H1 (cell line): ENCODE measurements around the gene SH3BGRL. TPM values are rescaled to one million over a fixed set of nuclear protein-coding genes. Genes with fewer than 3 reads are reported as not detected.

Experiments
- CTCF ChIA-PET: fragments of 300-600 bp; sonication (Branson Sonifier 250); formaldehyde crosslinking; loops from one replicate; lab custom pipeline; 2021; ENCODE audit not compliant: partially characterized antibody; lab: Charles Lee
- POLR2A ChIA-PET: fragments of 300-600 bp; sonication (Branson Sonifier 250); formaldehyde crosslinking; loops from one replicate; lab custom pipeline; 2021; ENCODE audit warnings: inconsistent platforms; ENCODE audit not compliant: partially characterized antibody; lab: Charles Lee
- DNase-seq, 2 experiments: peaks; one replicate each; pipeline versions ENCODE4 v3.0.0 to v3.0.0-alpha.2; 2010 to 2022; ENCODE audit warnings: low spot score in 2 of 2, low read depth in 1 of 2, mixed read lengths in 1 of 2
- FAIRE-seq: peaks from 2 replicates; lab custom pipeline; 2011; peaks lifted over from hg19 to GRCh38; lab: Jason Lieb, UNC
- H2AFZ ChIP-seq: 2 replicates; pipeline ENCODE4 v1.8.1; 2012; ENCODE audit warnings: low read length, inconsistent platforms
- H2AK5ac ChIP-seq: 2 replicates; pipeline ENCODE4 v1.6.1; 2013; ENCODE audit warnings: low read depth, low read length
- H2BK120ac ChIP-seq: replicated peaks from 2 replicates; pipeline ENCODE3; 2013; ENCODE audit warnings: low read depth, low read length, inconsistent platforms
- H2BK12ac ChIP-seq: 2 replicates; pipeline ENCODE4 v1.6.1; 2013; ENCODE audit warnings: low read depth, low read length
- H2BK15ac ChIP-seq: 2 replicates; pipeline ENCODE4 v1.6.1; 2013; ENCODE audit warnings: low read length
- H2BK20ac ChIP-seq: 2 replicates; pipeline ENCODE4 v1.6.1; 2013; ENCODE audit warnings: low read length
- H2BK5ac ChIP-seq: 2 replicates; pipeline ENCODE4 v1.6.1; 2013; ENCODE audit warnings: low read depth, low read length
- H3K14ac ChIP-seq: 2 replicates; pipeline ENCODE4 v1.6.1; 2013; ENCODE audit warnings: inconsistent platforms; ENCODE audit not compliant: insufficient read length
- H3K18ac ChIP-seq: 2 replicates; pipeline ENCODE4 v1.6.1; 2013; ENCODE audit warnings: low read length; ENCODE audit errors: extremely low read depth
- H3K23ac ChIP-seq: 2 replicates; pipeline ENCODE4 v1.6.1; 2013; ENCODE audit warnings: inconsistent platforms; ENCODE audit not compliant: insufficient read length
- H3K23me2 ChIP-seq: 2 replicates; pipeline ENCODE4 v1.6.1; 2013; ENCODE audit warnings: low read depth, low read length
- H3K27ac ChIP-seq: 2 replicates; pipeline ENCODE4 v1.6.1; 2011; ENCODE audit warnings: low read depth, low read length, inconsistent platforms
- H3K27me3 ChIP-seq, 4 experiments: replicated peaks in 1 of 4; 1 replicate in 1 of 4; 2 replicates in 3 of 4; pipeline versions ENCODE4 v1.6.1 to v1.8.1; 2011 to 2013; ENCODE audit warnings: low read length in 3 of 4, mild to moderate bottlenecking in 3 of 4, inconsistent platforms in 2 of 4, mixed read lengths in 2 of 4, moderate library complexity in 1 of 4; ENCODE audit not compliant: control insufficient read depth in 3 of 4, insufficient read depth in 3 of 4; ENCODE audit errors: extremely low read depth in 1 of 4
- H3K36me3 ChIP-seq, 4 experiments: 2 replicates each; pipeline versions ENCODE4 v1.6.1 to v1.8.1; 2011 to 2013; ENCODE audit warnings: mild to moderate bottlenecking in 4 of 4, low read length in 3 of 4, moderate library complexity in 2 of 4, control low read depth in 1 of 4, inconsistent platforms in 1 of 4; ENCODE audit not compliant: insufficient read depth in 4 of 4, control insufficient read depth in 2 of 4
- H3K4ac ChIP-seq: replicated peaks from 2 replicates; pipeline ENCODE3; 2013; ENCODE audit warnings: low read length, low read depth, mixed read lengths, inconsistent platforms; ENCODE audit not compliant: insufficient read length
- H3K4me1 ChIP-seq, 4 experiments: replicated peaks in 1 of 4; 1 replicate in 1 of 4; 2 replicates in 3 of 4; pipeline versions ENCODE4 v1.6.1 to v1.8.1; 2011 to 2013; ENCODE audit warnings: low read length in 3 of 4, inconsistent platforms in 2 of 4, mixed read lengths in 1 of 4; ENCODE audit not compliant: insufficient read depth in 4 of 4, control insufficient read depth in 3 of 4
- H3K4me2 ChIP-seq, 2 experiments: 2 replicates each; pipeline versions ENCODE4 v1.6.1 to v1.8.1; 2011 to 2013; ENCODE audit warnings: low read depth in 2 of 2, low read length in 2 of 2, control low read depth in 1 of 2, inconsistent platforms in 1 of 2, mild to moderate bottlenecking in 1 of 2; ENCODE audit not compliant: insufficient read depth in 1 of 2
- H3K4me3 ChIP-seq, 4 experiments: fragments of 200-600, 300-600 bp in 1 of 4; sonication (generic), shearing (Covaris generic), sonication (Bioruptor Twin) in 1 of 4; 2 replicates each; pipeline versions ENCODE4 v1.5.1 to v1.8.1; 2011 to 2016; ENCODE audit warnings: low read length in 4 of 4, low read depth in 3 of 4, control low read depth in 2 of 4, inconsistent platforms in 2 of 4, mild to moderate bottlenecking in 2 of 4, mixed read lengths in 1 of 4, moderate library complexity in 1 of 4; ENCODE audit not compliant: insufficient read depth in 2 of 4; ENCODE audit errors: extremely low read depth in 1 of 4
- H3K56ac ChIP-seq: replicated peaks from 2 replicates; pipeline ENCODE3; 2013; ENCODE audit warnings: low read depth, mild to moderate bottlenecking, mixed read lengths, low read length, inconsistent platforms; ENCODE audit not compliant: insufficient read length
- H3K79me1 ChIP-seq: 2 replicates; pipeline ENCODE4 v1.6.1; 2013; ENCODE audit warnings: low read depth, low read length, control low read depth
- H3K79me2 ChIP-seq, 2 experiments: 2 replicates each; pipeline versions ENCODE4 v1.6.1 to v1.8.1; 2012 to 2013; ENCODE audit warnings: low read length in 2 of 2, mild to moderate bottlenecking in 2 of 2, inconsistent platforms in 1 of 2; ENCODE audit not compliant: insufficient read depth in 2 of 2, control insufficient read depth in 1 of 2
- H3K9ac ChIP-seq, 4 experiments: replicated peaks in 1 of 4; 1 replicate in 1 of 4; 2 replicates in 3 of 4; pipeline versions ENCODE4 v1.6.1 to v1.8.1; 2011 to 2013; ENCODE audit warnings: low read depth in 3 of 4, low read length in 3 of 4, control low read depth in 2 of 4, mild to moderate bottlenecking in 2 of 4, moderate library complexity in 2 of 4, inconsistent platforms in 1 of 4; ENCODE audit errors: extremely low read depth in 1 of 4
- H3K9me3 ChIP-seq, 2 experiments: 2 replicates each; pipeline versions ENCODE4 v1.6.1 to v1.8.1; 2012 to 2013; ENCODE audit warnings: mild to moderate bottlenecking in 2 of 2, moderate library complexity in 2 of 2, control low read depth in 1 of 2, inconsistent platforms in 1 of 2, low read depth in 1 of 2, low read length in 1 of 2, mixed read lengths in 1 of 2; ENCODE audit not compliant: insufficient read depth in 2 of 2
- H4K20me1 ChIP-seq, 2 experiments: replicated peaks in 1 of 2; 2 replicates each; pipeline versions ENCODE3 to v1.8.1; 2011 to 2013; ENCODE audit warnings: inconsistent platforms in 2 of 2, low read length in 2 of 2, mild to moderate bottlenecking in 1 of 2; ENCODE audit not compliant: insufficient read depth in 2 of 2, control insufficient read depth in 1 of 2
- H4K5ac ChIP-seq: 2 replicates; pipeline ENCODE4 v1.6.1; 2013; ENCODE audit warnings: low read length, low read depth, mixed read lengths, inconsistent platforms; ENCODE audit not compliant: insufficient read length
- H4K8ac ChIP-seq: 2 replicates; pipeline ENCODE4 v1.8.0; 2013; ENCODE audit warnings: mild to moderate bottlenecking, moderate library complexity, low read length, inconsistent platforms; ENCODE audit not compliant: insufficient read depth; ENCODE audit errors: extremely low read depth
- H4K91ac ChIP-seq: replicated peaks from 2 replicates; pipeline ENCODE3; 2013; ENCODE audit warnings: low read length, mixed read lengths, inconsistent platforms; ENCODE audit not compliant: insufficient read length
- CEBPB ChIP-seq: IDR thresholded peaks from 2 replicates; pipeline ENCODE4 v1.6.1; 2012; ENCODE audit warnings: low read depth, low read length
- EGR1 ChIP-seq: IDR thresholded peaks from 2 replicates; pipeline ENCODE4 v1.6.1; 2011; ENCODE audit warnings: low read depth, low read length, borderline replicate concordance
- KDM1A ChIP-seq: fragments of 200-600, 300-600 bp; sonication (generic); IDR thresholded peaks from 2 replicates; pipeline ENCODE4 v1.7.1; 2016; ENCODE audit warnings: mild to moderate bottlenecking, low read length, borderline replicate concordance
- KDM5A ChIP-seq: fragments of 200-600 bp; IDR thresholded peaks from 2 replicates; pipeline ENCODE4 v1.7.1; 2012; ENCODE audit warnings: mild to moderate bottlenecking, low read length, inconsistent platforms, mixed read lengths
- MAFK ChIP-seq: IDR thresholded peaks from 2 replicates; pipeline ENCODE4 v1.6.1; 2012; ENCODE audit warnings: low read depth, mild to moderate bottlenecking, improper control_type of control experiment, low read length
- POU5F1 ChIP-seq: IDR thresholded peaks from 2 replicates; pipeline ENCODE4 v1.6.1; 2011; ENCODE audit warnings: low read depth, mild to moderate bottlenecking, low read length, moderate library complexity
- RNF2 ChIP-seq: fragments of 200-900, 300-1000 bp; sonication (generic); IDR thresholded peaks from 2 replicates; pipeline ENCODE4 v1.7.1; 2016; ENCODE audit warnings: borderline replicate concordance, low read depth, mild to moderate bottlenecking, antibody characterized with exemption, low read length; ENCODE audit not compliant: poor library complexity, severe bottlenecking; ENCODE audit errors: missing control alignments
- SP1 ChIP-seq: IDR thresholded peaks from 2 replicates; pipeline ENCODE4 v1.6.1; 2011; ENCODE audit warnings: low read depth, low read length
- SP2 ChIP-seq: IDR thresholded peaks from 2 replicates; pipeline ENCODE4 v1.6.1; 2012; ENCODE audit warnings: mild to moderate bottlenecking, low read length, inconsistent platforms
- TCF12 ChIP-seq: IDR thresholded peaks from 2 replicates; pipeline ENCODE4 v1.6.1; 2011; ENCODE audit warnings: low read depth, mild to moderate bottlenecking, low read length
- YY1 ChIP-seq: IDR thresholded peaks from 2 replicates; pipeline ENCODE4 v1.6.1; 2011; ENCODE audit warnings: low read depth, mild to moderate bottlenecking, low read length
- polyA plus RNA-seq, 7 experiments: library from polyadenylated mRNA; depleted of rRNA in 3 of 7; stranded (reverse) in 5 of 7; unstranded in 2 of 7; fragments of >200 nt in 5 of 7; fragments of 200-250 nt in 2 of 7; gene quantifications; 1 replicate in 5 of 7; 2 replicates in 1 of 7; 4 replicates in 1 of 7; pipeline versions ENCODE4 v1.2.1 to v1.2.3, GENCODE V29; 2011 to 2013; ENCODE audit warnings: missing spikeins in 2 of 7, mixed read lengths in 2 of 7
- total RNA-seq: library from RNA; stranded (reverse); fragmentation: NEBNext Ultra II Directional; extraction: Animal tissue kit (Norgen Biotek cat#: 25700); gene quantifications from 2 replicates; pipeline ENCODE4 v1.2.1, GENCODE V29; 2021
- TF ChIP-seq, protein P1 (sequence below): IDR thresholded peaks from 2 replicates; pipeline ENCODE4 v1.6.1; 2012; ENCODE audit warnings: low read length, inconsistent platforms

SH3BGRL gene
- total and polyA plus RNA-seq, 2 of the 8 experiments (the other 6 are each of a cell fraction or from before 2014, with no cell fraction given) = 36.3 to 49.6 TPM

DNA sequence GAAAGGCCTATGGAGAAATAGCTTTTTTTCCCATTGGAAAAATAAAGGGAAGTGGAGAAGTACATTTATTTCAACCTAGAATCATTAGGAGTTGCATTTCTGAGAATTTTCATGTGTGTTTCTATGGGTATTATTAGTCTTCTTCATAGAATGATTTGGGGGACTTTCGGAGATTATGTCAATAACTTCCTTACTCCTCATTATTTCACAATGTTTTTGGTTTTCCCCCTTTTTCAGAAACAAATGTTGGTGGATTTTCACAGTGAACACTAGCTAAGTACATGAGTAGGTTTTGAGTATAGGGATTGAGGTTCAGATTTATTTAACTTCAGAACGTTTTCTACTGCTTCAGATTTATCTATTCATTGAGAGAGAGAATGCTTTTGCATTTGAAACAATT lies 54.0 kb downstream of the SH3BGRL start (continued):
- no peak for TF ChIP-seq EGR1
- TF ChIP-seq, all 59 proteins: peak for 0

DNA sequence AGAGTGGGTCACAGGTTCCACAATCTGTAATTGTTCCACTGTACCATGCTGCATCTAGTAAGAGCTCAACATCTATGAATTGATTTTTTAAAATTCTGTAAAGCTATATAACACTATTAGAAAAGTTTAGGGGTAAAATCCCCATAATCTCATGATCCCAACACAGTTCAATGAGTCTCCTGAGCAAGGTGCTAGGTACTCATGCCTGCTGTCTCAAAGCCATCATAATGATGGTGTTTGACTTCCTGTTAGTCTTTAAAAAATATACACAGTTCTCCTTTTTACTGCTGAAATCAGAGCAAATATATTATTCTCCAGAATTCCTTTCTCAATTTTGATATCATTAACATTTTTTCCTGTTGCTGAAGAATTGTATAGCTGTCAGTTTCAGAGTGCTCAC lies 55.9 kb downstream of the SH3BGRL start:
- H4K20me1 ChIP-seq = no peaks in the 10 kb centered on the region
- POLR2A ChIA-PET = no interaction called here
- H3K4ac ChIP-seq = no peak overlapping the region
- no peak overlapping the region for H3K23ac ChIP-seq
- no peak overlapping the region for H2AK5ac ChIP-seq
- H3K14ac ChIP-seq = no peak overlapping the region
- FAIRE-seq (no peak), DNase-seq (no peak)
- H2BK12ac ChIP-seq = no peak overlapping the region
- H3K79me2 ChIP-seq = peaks cover 0 to 9% of the 10 kb centered on the region in 2 experiments; a peak in 2 of 4 replicates
- no peak overlapping the region for H3K27ac ChIP-seq
- no peak overlapping the region for H4K91ac ChIP-seq
- no peak overlapping the region for H3K9ac ChIP-seq
- H2BK5ac ChIP-seq = no peak overlapping the region
- no peak overlapping the region for H2BK20ac ChIP-seq
- no peak overlapping the region for H3K56ac ChIP-seq
- H3K23me2 ChIP-seq = no peaks in the 10 kb centered on the region
- H3K4me3 ChIP-seq = no peak overlapping the region
- H4K8ac ChIP-seq = no peak overlapping the region
- H2BK120ac ChIP-seq = no peak overlapping the region
- H4K5ac ChIP-seq = no peak overlapping the region
- no peaks in the 10 kb centered on the region for H3K27me3 ChIP-seq
- no peaks in the 10 kb centered on the region for H3K79me1 ChIP-seq
- TF ChIP-seq TCF12 (no peak), KDM5A (no peak), YY1 (no peak), POU5F1 (no peak), CEBPB (no peak), KDM1A (no peak), SP2 (no peak), RNF2 (no peak), MAFK (no peak), SP1 (no peak)
- TF ChIP-seq, protein P1, sequence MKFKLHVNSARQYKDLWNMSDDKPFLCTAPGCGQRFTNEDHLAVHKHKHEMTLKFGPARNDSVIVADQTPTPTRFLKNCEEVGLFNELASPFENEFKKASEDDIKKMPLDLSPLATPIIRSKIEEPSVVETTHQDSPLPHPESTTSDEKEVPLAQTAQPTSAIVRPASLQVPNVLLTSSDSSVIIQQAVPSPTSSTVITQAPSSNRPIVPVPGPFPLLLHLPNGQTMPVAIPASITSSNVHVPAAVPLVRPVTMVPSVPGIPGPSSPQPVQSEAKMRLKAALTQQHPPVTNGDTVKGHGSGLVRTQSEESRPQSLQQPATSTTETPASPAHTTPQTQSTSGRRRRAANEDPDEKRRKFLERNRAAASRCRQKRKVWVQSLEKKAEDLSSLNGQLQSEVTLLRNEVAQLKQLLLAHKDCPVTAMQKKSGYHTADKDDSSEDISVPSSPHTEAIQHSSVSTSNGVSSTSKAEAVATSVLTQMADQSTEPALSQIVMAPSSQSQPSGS = no peak
- H2BK15ac ChIP-seq = no peak overlapping the region
- H3K18ac ChIP-seq = no peak overlapping the region
- CTCF ChIA-PET = no interaction called here
- no peaks in the 10 kb centered on the region for H3K36me3 ChIP-seq
- H3K4me1 ChIP-seq = peaks cover 0 to 12% (median 1%) of the 10 kb centered on the region in 4 experiments; a peak in 1 of 7 replicates
- H3K4me2 ChIP-seq = no peak overlapping the region
- H3K9me3 ChIP-seq = no peaks in the 10 kb centered on the region
- no peak overlapping the region for H2AFZ ChIP-seq
